Measurements from ENCODE around the gene OTUB2. TPM values are rescaled to one million over a fixed set of nuclear protein-coding genes. Genes with fewer than 3 reads are reported as not detected.

OTUB2 gene
- total RNA-seq, 1 donor from 2014 or later = 3.0 TPM

- Mint-ChIP-seq H3K36me3 (no peaks in the 10 kb centered on the region), H3K27me3 (peaks cover 4% of the 10 kb centered on the region), H3K27ac (no peak overlapping the region), H3K4me3 (no peak overlapping the region), H3K4me1 (ENCODE audit: unreplicated experiment) (peaks cover 12% of the 10 kb centered on the region), H3K9me3 (no peaks in the 10 kb centered on the region)
- no peak for TF ChIP-seq CTCF (conservative IDR thresholded peaks at IDR 0.05)
- no peak for DNase-seq (ENCODE audit: extremely low spot score, unreplicated experiment)
These were observed 7.8 kb upstream of the OTUB2 start for GRCh38 chr14:94018308-94018707.

- H3K27ac Mint-ChIP-seq = no peak overlapping the region
- peaks cover 10% of the 10 kb centered on the region for H3K4me1 Mint-ChIP-seq (ENCODE audit: unreplicated experiment)
- no peaks in the 10 kb centered on the region for H3K9me3 Mint-ChIP-seq
- no peak for TF ChIP-seq CTCF (conservative IDR thresholded peaks at IDR 0.05)
- no peak overlapping the region for H3K4me3 Mint-ChIP-seq
- peaks cover 4% of the 10 kb centered on the region for H3K27me3 Mint-ChIP-seq
- DNase-seq (ENCODE audit: extremely low spot score, unreplicated experiment) = no peak
- no peaks in the 10 kb centered on the region for H3K36me3 Mint-ChIP-seq
These were observed 6.8 kb upstream of the OTUB2 start for GRCh38 chr14:94019329-94019728.

GRCh38 chr14:94020267-94020666 is 5.9 kb upstream of the OTUB2 start:
- TF ChIP-seq CTCF (conservative IDR thresholded peaks at IDR 0.05) = no peak
- DNase-seq (ENCODE audit: extremely low spot score, unreplicated experiment) = no peak
- Mint-ChIP-seq H3K27ac (no peak overlapping the region), H3K9me3 (no peaks in the 10 kb centered on the region), H3K36me3 (no peaks in the 10 kb centered on the region), H3K27me3 (no peaks in the 10 kb centered on the region), H3K4me3 (no peak overlapping the region), H3K4me1 (ENCODE audit: unreplicated experiment) (peaks cover 10% of the 10 kb centered on the region)

- Mint-ChIP-seq H3K27ac (no peak overlapping the region), H3K4me1 (ENCODE audit: unreplicated experiment) (peaks cover 13% of the 10 kb centered on the region), H3K9me3 (no peaks in the 10 kb centered on the region), H3K36me3 (no peaks in the 10 kb centered on the region), H3K4me3 (no peak overlapping the region), H3K27me3 (no peaks in the 10 kb centered on the region)
- DNase-seq (ENCODE audit: extremely low spot score, unreplicated experiment) = no peak
- no peak for TF ChIP-seq CTCF (conservative IDR thresholded peaks at IDR 0.05)
These were observed 5.1 kb upstream of the OTUB2 start for GRCh38 chr14:94021001-94021400.

GRCh38 chr14:94021416-94022157 is 4.6 kb upstream of the OTUB2 start:
- no peak overlapping the region for H3K4me3 Mint-ChIP-seq
- no peak for TF ChIP-seq CTCF (conservative IDR thresholded peaks at IDR 0.05)

More at GRCh38 chr14:94021416-94022157, 4.6 kb upstream of the OTUB2 start:
- peaks cover 15% of the 10 kb centered on the region for H3K4me1 Mint-ChIP-seq (ENCODE audit: unreplicated experiment)
- no peak overlapping the region for H3K27ac Mint-ChIP-seq
- H3K27me3 Mint-ChIP-seq = no peaks in the 10 kb centered on the region
- no peaks in the 10 kb centered on the region for H3K9me3 Mint-ChIP-seq
- no peaks in the 10 kb centered on the region for H3K36me3 Mint-ChIP-seq
- no peak for DNase-seq (ENCODE audit: extremely low spot score, unreplicated experiment)

All from type B pancreatic cell (in vitro differentiated cells).